Upper lobe of right lung (tissue), 1 donor: Measurements from ENCODE around the gene C22orf31. TPM values are rescaled to one million over a fixed set of nuclear protein-coding genes. Genes with fewer than 3 reads are reported as not detected.

Experiments
- ATAC-seq: fragments of 200-7000 bp; cut with Tn5 transposase; one replicate; pipeline ENCODE4 v1.9.1; 2020; ENCODE audit warnings: mild to moderate bottlenecking, moderate library complexity
- DNase-seq: peaks from one replicate; pipeline ENCODE4 v3.0.0-alpha.2; 2020
- H3K27ac ChIP-seq: fragments of 200-600 bp; one replicate; pipeline ENCODE4 v1.8.0; 2022
- H3K27me3 ChIP-seq: fragments of 200-600 bp; one replicate; pipeline ENCODE4 v1.8.0; 2022; ENCODE audit warnings: mild to moderate bottlenecking
- H3K36me3 ChIP-seq: fragments of 200-600 bp; one replicate; pipeline ENCODE4 v1.8.0; 2022
- H3K4me1 ChIP-seq: fragments of 200-600 bp; one replicate; pipeline ENCODE4 v1.8.0; 2022
- H3K4me3 ChIP-seq: fragments of 200-600 bp; one replicate; pipeline ENCODE4 v1.8.0; 2022; ENCODE audit warnings: mild to moderate bottlenecking
- H3K9me3 ChIP-seq: fragments of 200-600 bp; one replicate; pipeline ENCODE4 v1.8.0; 2022
- CTCF ChIP-seq: fragments of 200-600 bp; IDR thresholded peaks from one replicate; pipeline ENCODE4 v1.8.0; 2022; ENCODE audit warnings: antibody characterized with exemption
- intact Hi-C: fragments of 100-400 bp; cut with DNase I; formaldehyde crosslinking; loops from one replicate; pipeline ENCODE4 v1.11.0; 2022
- total RNA-seq: library from RNA; stranded (reverse); fragmentation: NEBNext Ultra II Directional; extraction: Animal tissue kit (Norgen Biotek cat#: 25700); gene quantifications from one replicate; pipeline ENCODE4 v1.2.1, GENCODE V29; 2021
- donor health status: DM: no; HTN: yes; CAD: no; lungs with severe emphysema.

The C22orf31 gene
- total RNA-seq, 1 donor from 2014 or later, result not detected

GRCh38 chr22:29056472-29056871 lies 5.2 kb downstream of the C22orf31 start:
- no peak overlapping the region for H3K27ac ChIP-seq
- H3K4me1 ChIP-seq, result no peaks in the 10 kb centered on the region
- no peak for TF ChIP-seq CTCF
- no peaks in the 10 kb centered on the region for H3K9me3 ChIP-seq
- no peaks in the 10 kb centered on the region for H3K27me3 ChIP-seq
- DNase-seq, result no peak
- H3K36me3 ChIP-seq, result no peaks in the 10 kb centered on the region
- ATAC-seq, result no peak
- no peak overlapping the region for H3K4me3 ChIP-seq
- intact Hi-C loops, result no loop called here

GRCh38 chr22:29055192-29055830 lies 6.3 kb downstream of the C22orf31 start:
- ATAC-seq (no peak), DNase-seq (no peak)

GRCh38 chr22:29054251-29054767 lies 7.3 kb downstream of the C22orf31 start:
- intact Hi-C loops, result no loop called here
- ATAC-seq, result no peak
- Histone ChIP-seq H3K4me1 (no peaks in the 10 kb centered on the region), H3K9me3 (no peaks in the 10 kb centered on the region), H3K27me3 (no peaks in the 10 kb centered on the region), H3K36me3 (peaks cover 20% of the 10 kb centered on the region), H3K4me3 (no peak overlapping the region), H3K27ac (no peak overlapping the region)
- TF ChIP-seq CTCF, result no peak
- DNase-seq, result no peak

More at GRCh38 chr22:29055192-29055830, 6.3 kb downstream of the C22orf31 start:
- H3K4me3 ChIP-seq, result no peak overlapping the region
- no peaks in the 10 kb centered on the region for H3K4me1 ChIP-seq
- H3K36me3 ChIP-seq, result peaks cover 10% of the 10 kb centered on the region
- TF ChIP-seq CTCF, result no peak
- H3K9me3 ChIP-seq, result no peaks in the 10 kb centered on the region
- intact Hi-C loops, result no loop called here
- no peak overlapping the region for H3K27ac ChIP-seq
- no peaks in the 10 kb centered on the region for H3K27me3 ChIP-seq

- H3K27me3 ChIP-seq, result no peaks in the 10 kb centered on the region
Measured at GRCh38 chr22:29053048-29053702, 8.5 kb downstream of the C22orf31 start.

GRCh38 chr22:29050457-29050856 lies 11.2 kb downstream of the C22orf31 start:
- Histone ChIP-seq H3K4me1 (no peaks in the 10 kb centered on the region), H3K27me3 (no peaks in the 10 kb centered on the region), H3K9me3 (no peaks in the 10 kb centered on the region), H3K4me3 (no peak overlapping the region), H3K27ac (no peak overlapping the region), H3K36me3 (peaks cover 46% of the 10 kb centered on the region)
- no peak for TF ChIP-seq CTCF
- DNase-seq, result no peak
- intact Hi-C loops, result no loop called here
- no peak for ATAC-seq

More at GRCh38 chr22:29053048-29053702, 8.5 kb downstream of the C22orf31 start:
- H3K4me3 ChIP-seq, result no peak overlapping the region
- DNase-seq (no peak), ATAC-seq (no peak)
- H3K4me1 ChIP-seq, result no peaks in the 10 kb centered on the region
- peaks cover 27% of the 10 kb centered on the region for H3K36me3 ChIP-seq
- no peak for TF ChIP-seq CTCF
- no peak overlapping the region for H3K27ac ChIP-seq
- intact Hi-C loops, result no loop called here
- H3K9me3 ChIP-seq, result no peaks in the 10 kb centered on the region
